ENCODE results near the gene CCDC3.

The CCDC3 gene

GRCh38 chr10:12961416-12962205, 39.9 kb downstream of the CCDC3 start:
- no peak overlapping the region for H3K9ac ChIP-seq (ENCODE audit: low read depth, low read length)
- WGBS, result 93% methylated on average over 7 of the region's 7 CpGs
- no peaks in the 10 kb centered on the region for H3K27me3 ChIP-seq (ENCODE audit: insufficient read depth, low read length)
- H3K9me3 ChIP-seq (ENCODE audit: insufficient read depth, low read depth, low read length), result no peaks in the 10 kb centered on the region
- 0 out of 2 replicates have a peak, but pooled peaks cover 4% of the 10 kb centered on the region for H3K4me1 ChIP-seq (ENCODE audit: insufficient read depth, low read length)
- no peak overlapping the region for H3K27ac ChIP-seq (ENCODE audit: low read depth, low read length)
- H3K4me3 ChIP-seq (ENCODE audit: low read length), result no peak overlapping the region
- H3K36me3 ChIP-seq (ENCODE audit: insufficient read depth, low read length), result no peaks in the 10 kb centered on the region

DNA sequence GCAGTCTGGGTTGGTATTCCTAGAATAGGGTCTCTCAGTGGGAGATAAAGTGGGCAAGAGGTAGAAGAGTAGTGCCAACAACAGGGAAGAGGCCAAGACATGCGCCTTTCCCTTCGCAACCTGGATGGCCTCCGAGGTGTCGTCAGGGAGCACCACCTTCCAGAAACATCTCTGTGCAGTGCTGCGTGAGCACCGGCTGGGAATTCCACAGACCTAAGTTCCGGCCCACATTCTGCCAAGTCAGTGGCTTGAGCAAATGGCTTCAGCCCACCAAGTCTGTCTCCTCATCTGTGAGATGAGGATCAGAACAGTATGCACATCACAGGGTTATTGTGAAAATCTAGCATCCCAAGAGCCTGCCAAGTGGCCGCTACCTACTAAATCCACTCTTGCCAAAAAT, 40.6 kb downstream of the CCDC3 start:
- no peaks in the 10 kb centered on the region for H3K36me3 ChIP-seq (ENCODE audit: insufficient read depth, low read length)
- H3K9me3 ChIP-seq (ENCODE audit: insufficient read depth, low read depth, low read length), result no peaks in the 10 kb centered on the region
- no peak overlapping the region for H3K27ac ChIP-seq (ENCODE audit: low read depth, low read length)
- H3K27me3 ChIP-seq (ENCODE audit: insufficient read depth, low read length), result no peaks in the 10 kb centered on the region
- H3K4me1 ChIP-seq (ENCODE audit: insufficient read depth, low read length), result 0 out of 2 replicates have a peak, but pooled peaks cover 4% of the 10 kb centered on the region
- no peak overlapping the region for H3K9ac ChIP-seq (ENCODE audit: low read depth, low read length)
- H3K4me3 ChIP-seq (ENCODE audit: low read length), result no peak overlapping the region
- WGBS, result 94% methylated on average over 8 of the region's 8 CpGs

- 93% methylated on average over 15 of the region's 15 CpGs for WGBS
- no peaks in the 10 kb centered on the region for H3K9me3 ChIP-seq (ENCODE audit: insufficient read depth, low read depth, low read length)
- H3K9ac ChIP-seq (ENCODE audit: low read depth, low read length), result no peak overlapping the region
- H3K4me1 ChIP-seq (ENCODE audit: insufficient read depth, low read length), result 0 out of 2 replicates have a peak, but pooled peaks cover under 1% of the 10 kb centered on the region
- H3K36me3 ChIP-seq (ENCODE audit: insufficient read depth, low read length), result no peaks in the 10 kb centered on the region
- H3K4me3 ChIP-seq (ENCODE audit: low read length), result no peak overlapping the region
- no peak overlapping the region for H3K27ac ChIP-seq (ENCODE audit: low read depth, low read length)
- no peaks in the 10 kb centered on the region for H3K27me3 ChIP-seq (ENCODE audit: insufficient read depth, low read length)
Measured at GRCh38 chr10:12960334-12960898, 41.1 kb downstream of the CCDC3 start.

DNA sequence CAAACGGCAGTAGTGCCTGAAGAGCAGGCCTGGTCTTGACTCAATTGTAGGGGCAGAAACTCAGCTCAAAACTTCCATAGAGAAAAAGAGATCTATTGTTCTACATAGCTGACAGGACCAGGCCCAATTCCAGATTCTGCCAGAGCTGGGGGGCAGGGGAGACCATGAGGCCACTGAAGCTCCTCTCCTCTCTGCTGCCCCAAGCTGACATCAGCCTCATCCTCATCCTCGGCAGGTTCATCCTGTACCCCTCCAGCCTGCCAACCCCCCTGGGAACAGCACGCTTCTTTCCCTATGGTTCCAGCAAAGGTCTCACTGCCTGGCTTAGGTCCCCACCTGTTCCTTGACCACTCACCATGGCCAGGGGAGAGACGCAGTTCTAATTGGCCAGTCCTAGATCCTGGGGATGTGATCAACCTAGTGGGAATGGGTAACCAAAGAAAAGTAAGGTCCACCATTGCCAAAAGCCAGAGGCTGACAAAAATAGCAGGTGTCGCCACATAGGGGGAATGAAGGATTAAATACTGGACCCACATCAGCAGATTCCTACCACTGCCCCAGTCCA, 42.9 kb downstream of the CCDC3 start:
- no peak overlapping the region for H3K27ac ChIP-seq (ENCODE audit: low read depth, low read length)
- H3K4me3 ChIP-seq (ENCODE audit: low read length), result no peak overlapping the region
- WGBS, result 92% methylated on average over 5 of the region's 5 CpGs
- H3K9me3 ChIP-seq (ENCODE audit: insufficient read depth, low read depth, low read length), result peaks cover 7% of the 10 kb centered on the region; the same call in 1 of the 2 replicates
- H3K4me1 ChIP-seq (ENCODE audit: insufficient read depth, low read length), result no peaks in the 10 kb centered on the region
- H3K36me3 ChIP-seq (ENCODE audit: insufficient read depth, low read length), result no peaks in the 10 kb centered on the region
- H3K9ac ChIP-seq (ENCODE audit: low read depth, low read length), result no peak overlapping the region
- H3K27me3 ChIP-seq (ENCODE audit: insufficient read depth, low read length), result no peaks in the 10 kb centered on the region

GRCh38 chr10:12957081-12957480, 44.4 kb downstream of the CCDC3 start:
- Histone ChIP-seq H3K4me3 (ENCODE audit: low read length) (no peak overlapping the region), H3K9ac (ENCODE audit: low read depth, low read length) (no peak overlapping the region), H3K9me3 (ENCODE audit: insufficient read depth, low read depth, low read length) (peaks cover 16% of the 10 kb centered on the region; the same call in 1 of the 2 replicates), H3K36me3 (ENCODE audit: insufficient read depth, low read length) (no peaks in the 10 kb centered on the region), H3K27ac (ENCODE audit: low read depth, low read length) (no peak overlapping the region), H3K27me3 (ENCODE audit: insufficient read depth, low read length) (no peaks in the 10 kb centered on the region), H3K4me1 (ENCODE audit: insufficient read depth, low read length) (no peaks in the 10 kb centered on the region)
- 94% methylated on average over 8 of the region's 8 CpGs for WGBS

GRCh38 chr10:12954866-12955265, 46.6 kb downstream of the CCDC3 start:
- no peak overlapping the region for H3K4me3 ChIP-seq (ENCODE audit: low read length)
- WGBS, result 0% methylated on average over 1 of the region's 1 CpG

DNA sequence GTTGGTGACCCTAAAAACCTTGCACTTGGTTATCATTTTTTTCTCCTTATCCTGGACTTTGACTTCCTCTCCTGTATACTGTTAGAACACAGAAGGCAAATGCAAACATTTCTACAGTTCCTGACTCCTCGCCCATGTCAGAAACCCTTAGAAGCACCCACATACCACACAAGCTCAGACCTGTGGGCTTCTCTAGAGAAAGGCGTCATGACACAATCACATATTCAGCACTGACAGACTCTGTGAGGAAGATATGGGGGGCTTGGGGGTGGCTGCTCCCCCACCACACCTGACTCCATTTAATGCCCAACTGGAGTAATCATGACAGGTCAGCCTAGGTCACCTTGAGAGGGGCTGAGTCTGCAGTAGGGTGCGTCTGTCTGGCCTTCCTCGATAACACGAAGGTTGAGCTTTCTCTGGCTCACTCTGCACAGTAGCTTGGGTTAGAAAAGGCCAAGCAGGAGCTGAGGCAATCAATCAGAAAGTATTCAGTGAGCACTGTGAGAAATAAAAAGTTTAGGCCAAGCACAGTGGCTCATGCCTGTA, 50.9 kb downstream of the CCDC3 start:
- H3K9ac ChIP-seq (ENCODE audit: low read depth, low read length), result no peak overlapping the region
- peaks cover 16% of the 10 kb centered on the region; the same call in 1 of the 2 replicates for H3K9me3 ChIP-seq (ENCODE audit: insufficient read depth, low read depth, low read length)
- H3K4me3 ChIP-seq (ENCODE audit: low read length), result no peak overlapping the region
- no peaks in the 10 kb centered on the region for H3K4me1 ChIP-seq (ENCODE audit: insufficient read depth, low read length)
- H3K36me3 ChIP-seq (ENCODE audit: insufficient read depth, low read length), result no peaks in the 10 kb centered on the region
- H3K27me3 ChIP-seq (ENCODE audit: insufficient read depth, low read length), result no peaks in the 10 kb centered on the region
- no peak overlapping the region for H3K27ac ChIP-seq (ENCODE audit: low read depth, low read length)
- 91% methylated on average over 5 of the region's 5 CpGs for WGBS

More at GRCh38 chr10:12954866-12955265, 46.6 kb downstream of the CCDC3 start:
- Histone ChIP-seq H3K4me1 (ENCODE audit: insufficient read depth, low read length) (no peaks in the 10 kb centered on the region), H3K36me3 (ENCODE audit: insufficient read depth, low read length) (no peaks in the 10 kb centered on the region), H3K27me3 (ENCODE audit: insufficient read depth, low read length) (no peaks in the 10 kb centered on the region), H3K9ac (ENCODE audit: low read depth, low read length) (no peak overlapping the region), H3K9me3 (ENCODE audit: insufficient read depth, low read depth, low read length) (peaks cover 16% of the 10 kb centered on the region; the same call in 1 of the 2 replicates), H3K27ac (ENCODE audit: low read depth, low read length) (no peak overlapping the region)

DNA sequence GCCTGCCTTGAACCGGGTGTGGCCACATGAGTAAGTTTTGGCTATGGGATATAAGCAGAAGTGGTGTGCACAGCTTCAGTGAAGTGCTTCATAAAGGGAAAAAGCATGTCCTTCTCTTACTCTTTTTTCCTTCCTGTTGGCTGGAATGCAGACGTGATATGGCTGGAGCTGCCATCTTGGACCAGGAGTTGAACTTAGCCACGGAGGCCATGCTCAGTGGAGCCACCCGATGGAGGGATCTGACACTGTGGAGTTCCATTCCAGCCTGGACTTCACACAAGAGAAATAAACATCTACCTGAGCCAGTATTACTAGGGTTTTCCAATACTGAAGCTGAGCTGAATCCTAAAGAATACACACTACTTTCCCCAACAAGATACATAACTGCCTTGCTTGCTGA, 52.3 kb downstream of the CCDC3 start:
- Histone ChIP-seq H3K9me3 (ENCODE audit: insufficient read depth, low read depth, low read length) (peaks cover 10% of the 10 kb centered on the region; the same call in 1 of the 2 replicates), H3K27me3 (ENCODE audit: insufficient read depth, low read length) (no peaks in the 10 kb centered on the region), H3K4me3 (ENCODE audit: low read length) (no peak overlapping the region), H3K4me1 (ENCODE audit: insufficient read depth, low read length) (no peaks in the 10 kb centered on the region), H3K9ac (ENCODE audit: low read depth, low read length) (no peak overlapping the region), H3K27ac (ENCODE audit: low read depth, low read length) (no peak overlapping the region), H3K36me3 (ENCODE audit: insufficient read depth, low read length) (no peaks in the 10 kb centered on the region)
- WGBS, result 92% methylated on average over 4 of the region's 4 CpGs

GRCh38 chr10:12947741-12948140, 53.8 kb downstream of the CCDC3 start:
- peaks cover 3% of the 10 kb centered on the region; the same call in 1 of the 2 replicates for H3K9me3 ChIP-seq (ENCODE audit: insufficient read depth, low read depth, low read length)
- no peak overlapping the region for H3K9ac ChIP-seq (ENCODE audit: low read depth, low read length)
- 97% methylated on average over 3 of the region's 3 CpGs for WGBS
- no peaks in the 10 kb centered on the region for H3K36me3 ChIP-seq (ENCODE audit: insufficient read depth, low read length)
- H3K4me1 ChIP-seq (ENCODE audit: insufficient read depth, low read length), result no peaks in the 10 kb centered on the region
- no peak overlapping the region for H3K4me3 ChIP-seq (ENCODE audit: low read length)
- no peaks in the 10 kb centered on the region for H3K27me3 ChIP-seq (ENCODE audit: insufficient read depth, low read length)
- H3K27ac ChIP-seq (ENCODE audit: low read depth, low read length), result no peak overlapping the region

DNA sequence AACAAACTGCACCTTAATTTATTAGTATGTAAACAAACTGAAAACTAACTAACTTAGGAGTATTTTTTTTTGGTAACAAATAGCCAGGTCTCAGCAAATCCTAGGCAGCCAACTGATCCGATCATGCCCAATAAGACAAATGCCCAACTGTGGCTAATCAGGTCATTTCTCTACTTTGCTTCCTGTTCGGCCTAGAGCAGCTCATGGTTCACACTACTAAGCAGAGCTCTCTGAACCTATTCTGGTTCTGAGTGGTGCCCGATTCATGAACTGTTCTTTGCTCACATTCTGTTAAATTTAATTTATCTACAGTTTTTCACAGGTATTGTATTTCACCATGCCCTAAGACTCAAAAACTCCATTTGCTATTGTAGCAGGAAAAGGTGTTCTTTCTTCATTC, 55.1 kb downstream of the CCDC3 start:
- no peak overlapping the region for H3K9ac ChIP-seq (ENCODE audit: low read depth, low read length)
- H3K4me3 ChIP-seq (ENCODE audit: low read length), result no peak overlapping the region
- 93% methylated on average over 3 of the region's 3 CpGs for WGBS
- H3K27ac ChIP-seq (ENCODE audit: low read depth, low read length), result no peak overlapping the region
- no peaks in the 10 kb centered on the region for H3K36me3 ChIP-seq (ENCODE audit: insufficient read depth, low read length)
- 0 out of 2 replicates have a peak, but pooled peaks cover 5% of the 10 kb centered on the region for H3K4me1 ChIP-seq (ENCODE audit: insufficient read depth, low read length)
- no peaks in the 10 kb centered on the region; the same call in 1 of the 2 replicates for H3K9me3 ChIP-seq (ENCODE audit: insufficient read depth, low read depth, low read length)
- no peaks in the 10 kb centered on the region for H3K27me3 ChIP-seq (ENCODE audit: insufficient read depth, low read length)
